HCT116 (cell line): ENCODE measurements around the gene PHLPP2. TPM values are rescaled to one million over a fixed set of nuclear protein-coding genes. Genes with fewer than 3 reads are reported as not detected.

Experiments
- ATAC-seq: fragments of 200-7000 bp; cut with Tn5 transposase; 2 replicates; pipeline ENCODE4 v1.9.1; 2020; ENCODE audit warnings: mild to moderate bottlenecking, moderate library complexity
- BruUV-seq: library from RNA; stranded (reverse); fragments of 400-500 nt; replicated peaks from 2 replicates; lab custom pipeline; 2021; lab: Mats Ljungman, UMichigan
- CTCF ChIA-PET: fragments of 300-600 bp; sonication (Branson Sonifier 250); formaldehyde crosslinking; loops from one replicate; lab custom pipeline; 2021; ENCODE audit warnings: antibody characterized with exemption; lab: Charles Lee
- POLR2A ChIA-PET: fragments of 300-600, 350-600 bp; sonication (Branson Sonifier 250); formaldehyde crosslinking; loops from one replicate; lab custom pipeline; 2021; ENCODE audit warnings: antibody characterized with exemption; lab: Charles Lee
- RAD21 ChIA-PET, 2 experiments: fragments of 300-600 bp; sonication (Branson Sonifier 250); formaldehyde crosslinking; loops; one replicate each; lab custom pipeline; 2023; ENCODE audit warnings: low total read pairs in 2 of 2; ENCODE audit not compliant: uncharacterized antibody in 2 of 2, unreplicated experiment in 2 of 2, low non-redundant PET in 1 of 2; lab: Charles Lee
- DNase-seq: peaks from one replicate; pipeline ENCODE4 v3.0.0-alpha.2; 2010; ENCODE audit warnings: low read depth, low spot score
- H2AFZ ChIP-seq: fragments of 200-600 bp; shearing (Covaris generic), sonication (generic); 2 replicates; pipeline ENCODE4 v1.6.1; 2017; ENCODE audit warnings: low read depth, mixed run types, mixed read lengths, antibody characterized with exemption, low read length; ENCODE audit not compliant: poor library complexity, severe bottlenecking
- H3K27ac ChIP-seq: 2 replicates; pipeline ENCODE4 v1.5.1; 2012; ENCODE audit warnings: low read depth, low read length
- H3K27me3 ChIP-seq: fragments of 200-600 bp; sonication (generic); 2 replicates; pipeline ENCODE4 v1.6.1; 2016; ENCODE audit warnings: mixed run types, low read length, mixed read lengths; ENCODE audit not compliant: insufficient read depth
- H3K36me3 ChIP-seq, 2 experiments: fragments of 200-500 bp in 1 of 2; fragments of 200-600 bp in 1 of 2; sonication (Bioruptor generic) in 1 of 2; sonication (generic) in 1 of 2; 2 replicates each; pipeline versions ENCODE4 v1.5.1 to v1.6.1; 2014 to 2016; ENCODE audit warnings: low read length in 2 of 2, inconsistent platforms in 1 of 2, mixed read lengths in 1 of 2, mixed run types in 1 of 2; ENCODE audit not compliant: insufficient read depth in 2 of 2, control insufficient read depth in 1 of 2
- H3K4me1 ChIP-seq, 2 experiments: fragments of 200-600 bp in 1 of 2; sonication (generic) in 1 of 2; 2 replicates each; pipeline versions ENCODE4 v1.5.1 to v1.6.1; 2012 to 2017; ENCODE audit warnings: low read length in 2 of 2, inconsistent platforms in 1 of 2, mild to moderate bottlenecking in 1 of 2, mixed read lengths in 1 of 2, mixed run types in 1 of 2, moderate library complexity in 1 of 2; ENCODE audit not compliant: insufficient read depth in 2 of 2, control insufficient read depth in 1 of 2
- H3K4me2 ChIP-seq: fragments of 200-600 bp; sonication (generic); 2 replicates; pipeline ENCODE4 v1.6.1; 2017; ENCODE audit warnings: mixed run types, low read length, mixed read lengths
- H3K4me3 ChIP-seq, 2 experiments: fragments of 200-600 bp in 1 of 2; sonication (generic) in 1 of 2; replicated peaks in 1 of 2; 2 replicates each; pipeline ENCODE4 v1.5.1; 2011 to 2016; ENCODE audit warnings: low read length in 2 of 2, control low read depth in 1 of 2, low read depth in 1 of 2, mild to moderate bottlenecking in 1 of 2, mixed read lengths in 1 of 2, mixed run types in 1 of 2
- H3K79me2 ChIP-seq: fragments of 200-600 bp; sonication (generic); 2 replicates; pipeline ENCODE4 v1.6.1; 2017; ENCODE audit warnings: mild to moderate bottlenecking, mixed run types, low read length, moderate library complexity, mixed read lengths; ENCODE audit not compliant: insufficient read depth
- H3K9ac ChIP-seq: fragments of 200-600 bp; sonication (generic); 2 replicates; pipeline ENCODE4 v1.6.1; 2016; ENCODE audit warnings: low read length, mixed read lengths
- H3K9me2 ChIP-seq: fragments of 200-600 bp; sonication (generic), shearing (Covaris generic); 2 replicates; pipeline ENCODE4 v1.6.1; 2017; ENCODE audit warnings: mixed run types, mild to moderate bottlenecking, moderate library complexity; ENCODE audit not compliant: insufficient read depth
- H3K9me3 ChIP-seq, 2 experiments: fragments of 200-500 bp in 1 of 2; fragments of 200-600 bp in 1 of 2; sonication (Bioruptor generic) in 1 of 2; sonication (generic) in 1 of 2; 2 replicates each; pipeline ENCODE4 v1.6.1; 2014 to 2017; ENCODE audit warnings: low read length in 2 of 2, mixed read lengths in 2 of 2, inconsistent platforms in 1 of 2, low read depth in 1 of 2, mild to moderate bottlenecking in 1 of 2, mixed run types in 1 of 2, moderate library complexity in 1 of 2; ENCODE audit not compliant: control insufficient read depth in 1 of 2, insufficient read depth in 1 of 2
- H4K20me1 ChIP-seq: fragments of 200-600 bp; sonication (generic), shearing (Covaris generic); 2 replicates; pipeline ENCODE4 v1.6.1; 2017; ENCODE audit warnings: mixed run types, mild to moderate bottlenecking, moderate library complexity; ENCODE audit not compliant: insufficient read depth
- CBX3 ChIP-seq: IDR thresholded peaks from 2 replicates; pipeline ENCODE4 v1.6.1; 2012; ENCODE audit warnings: low read depth
- EGR1 ChIP-seq: IDR thresholded peaks from 2 replicates; pipeline ENCODE4 v1.6.1; 2012; ENCODE audit warnings: low read depth
- ELF1 ChIP-seq: IDR thresholded peaks from 2 replicates; pipeline ENCODE4 v1.6.1; 2012; ENCODE audit warnings: low read depth, borderline replicate concordance
- EZH2 ChIP-seq: fragments of 200-600 bp; sonication (generic); IDR thresholded peaks from 2 replicates; pipeline ENCODE4 v1.6.1; 2017; ENCODE audit warnings: antibody characterized with exemption, mixed run types
- EZH2phosphoT487 ChIP-seq: fragments of 200-600 bp; IDR thresholded peaks from 2 replicates; pipeline ENCODE4 v1.6.1; 2018; ENCODE audit warnings: antibody characterized with exemption, borderline replicate concordance
- FOSL1 ChIP-seq: IDR thresholded peaks from 2 replicates; pipeline ENCODE4 v1.6.1; 2012; ENCODE audit warnings: low read depth
- MAX ChIP-seq: IDR thresholded peaks from 2 replicates; pipeline ENCODE4 v1.6.1; 2012
- POLR2AphosphoS5 ChIP-seq: IDR thresholded peaks from 2 replicates; pipeline ENCODE4 v1.6.1; 2011; ENCODE audit warnings: mild to moderate bottlenecking, low read depth, low read length, moderate library complexity
- RAD21 ChIP-seq: IDR thresholded peaks from 2 replicates; pipeline ENCODE4 v1.6.1; 2012; ENCODE audit warnings: low read depth, mild to moderate bottlenecking
- REST ChIP-seq: IDR thresholded peaks from 2 replicates; pipeline ENCODE4 v1.6.1; 2012; ENCODE audit warnings: low read depth
- SIN3A ChIP-seq: IDR thresholded peaks from 2 replicates; pipeline ENCODE4 v1.6.1; 2012; ENCODE audit warnings: low read depth
- SRF ChIP-seq: IDR thresholded peaks from 2 replicates; pipeline ENCODE4 v1.6.1; 2012; ENCODE audit warnings: low read depth
- YY1 ChIP-seq: IDR thresholded peaks from 2 replicates; pipeline ENCODE4 v1.6.1; 2011; ENCODE audit warnings: low read length, low read depth, moderate library complexity, mild to moderate bottlenecking; ENCODE audit not compliant: insufficient replicate concordance; ENCODE audit errors: extremely low read depth
- ZBTB33 ChIP-seq: IDR thresholded peaks from 2 replicates; pipeline ENCODE4 v1.6.1; 2011; ENCODE audit warnings: mild to moderate bottlenecking, low read length, moderate library complexity; ENCODE audit not compliant: insufficient replicate concordance; ENCODE audit errors: extremely low read depth
- ZFX ChIP-seq: fragments of 450-650 bp; IDR thresholded peaks from 2 replicates; pipeline ENCODE4 v1.6.1; 2017
- ZNF274 ChIP-seq: fragments of 200-500 bp; sonication (Bioruptor generic); IDR thresholded peaks from 2 replicates; pipeline ENCODE4 v1.6.1; 2014; ENCODE audit warnings: mild to moderate bottlenecking, low read depth, low read length, inconsistent platforms
- intact Hi-C: fragments of 100-400 bp; cut with micrococcal nuclease; formaldehyde crosslinking; loops from 2 replicates; pipeline ENCODE4 v1.10.0; 2022
- total RNA-seq: library from RNA; stranded (reverse); gene quantifications from one replicate; pipeline ENCODE4 v1.2.1, GENCODE V29; 2021; ENCODE audit not compliant: unreplicated experiment

Gene PHLPP2
- total RNA-seq, 1 experiment from 2014 or later = 9.0 TPM

DNA sequence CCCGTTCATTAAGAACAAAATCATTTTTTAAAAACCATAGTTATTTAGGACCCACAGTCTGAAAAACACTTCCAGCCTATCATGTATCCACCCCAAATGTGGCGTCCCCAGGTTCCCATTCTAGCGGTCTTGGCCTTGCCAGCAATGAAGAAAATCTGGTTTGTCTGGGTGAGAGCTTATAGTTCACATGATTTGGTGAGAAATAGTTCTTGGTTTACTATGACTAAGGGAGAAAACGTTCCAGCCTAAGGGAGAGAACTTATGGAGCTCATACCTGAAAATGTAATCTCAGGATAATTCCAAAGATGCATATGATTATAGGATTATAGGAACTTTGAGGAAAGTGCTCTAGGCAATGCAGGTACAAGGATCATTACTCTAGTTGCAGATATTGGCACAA, 93.7 kb downstream of the PHLPP2 start:
- POLR2A ChIA-PET = no interaction called here
- Histone ChIP-seq H3K4me3 (no peak overlapping the region), H3K9me3 (no peaks in the 10 kb centered on the region), H3K4me2 (no peak overlapping the region), H3K4me1 (peaks cover 5 to 8% of the 10 kb centered on the region in 2 experiments; a peak in 3 of 4 replicates), H3K27me3 (no peaks in the 10 kb centered on the region), H3K9me2 (no peaks in the 10 kb centered on the region), H3K27ac (no peak overlapping the region), H3K36me3 (peaks cover 13 to 34% of the 10 kb centered on the region in 2 experiments; a peak in 3 of 4 replicates), H2AFZ (no peak overlapping the region), H3K9ac (no peak overlapping the region), H4K20me1 (no peaks in the 10 kb centered on the region), H3K79me2 (peaks cover 30% of the 10 kb centered on the region)
- CTCF ChIA-PET = no interaction called here
- DNase-seq (no peak), ATAC-seq (no peak)
- intact Hi-C loops = no loop called here
- no TSS peak for BruUV-seq
- RAD21 ChIA-PET = no interaction called here
- no peak for TF ChIP-seq RAD21
- TF ChIP-seq SIN3A = no peak
- TF ChIP-seq ELF1 = no peak
- no peak for TF ChIP-seq ZFX
- no peak for TF ChIP-seq SRF
- no peak for TF ChIP-seq MAX
- TF ChIP-seq POLR2AphosphoS5 = no peak
- TF ChIP-seq YY1 = no peak
- TF ChIP-seq EGR1 = no peak
- TF ChIP-seq EZH2 = no peak
- TF ChIP-seq REST = no peak
- TF ChIP-seq EZH2phosphoT487 = no peak
- TF ChIP-seq ZBTB33 = no peak
- no peak for TF ChIP-seq ZNF274
- TF ChIP-seq CBX3 = no peak
- TF ChIP-seq FOSL1 = no peak
